NCI-H446 treated with DMSO at 0.1 percent for 48 hours (cell line): ENCODE measurements around the gene FMO1.
"Not testable (repeated sequence)": the region's sequence is repeated elsewhere in the genome, so short reads cannot be mapped to it uniquely, and the experiment has no call there.

Experiments
- DNase-seq: peaks from one replicate; lab custom pipeline; 2025; lab: John Stamatoyannopoulos, UW

FMO1 gene

GRCh38 chr1:171236231-171236630 is 12.1 kb upstream of the FMO1 start:
- not testable (repeated sequence) for DNase-seq

DNA sequence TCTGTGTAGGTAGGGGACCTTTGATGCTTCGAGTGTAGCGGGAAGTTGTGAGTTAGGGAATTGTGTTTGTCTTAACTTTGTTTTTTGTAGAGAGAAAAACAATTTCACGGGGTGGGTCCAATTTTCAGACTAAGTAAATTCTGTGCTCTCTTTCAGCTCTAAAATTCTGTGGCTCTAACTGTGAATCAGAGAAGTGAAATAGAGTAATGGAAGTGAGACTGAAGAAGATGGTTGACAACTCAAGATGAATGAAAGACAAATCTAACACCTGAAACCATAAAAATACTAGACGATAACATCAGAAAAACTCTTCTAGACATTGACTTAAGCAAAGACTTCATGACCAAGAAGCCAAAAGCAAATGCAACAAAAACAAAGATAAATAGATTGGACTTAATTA is 4.4 kb upstream of the FMO1 start:
- no peak for DNase-seq

DNA sequence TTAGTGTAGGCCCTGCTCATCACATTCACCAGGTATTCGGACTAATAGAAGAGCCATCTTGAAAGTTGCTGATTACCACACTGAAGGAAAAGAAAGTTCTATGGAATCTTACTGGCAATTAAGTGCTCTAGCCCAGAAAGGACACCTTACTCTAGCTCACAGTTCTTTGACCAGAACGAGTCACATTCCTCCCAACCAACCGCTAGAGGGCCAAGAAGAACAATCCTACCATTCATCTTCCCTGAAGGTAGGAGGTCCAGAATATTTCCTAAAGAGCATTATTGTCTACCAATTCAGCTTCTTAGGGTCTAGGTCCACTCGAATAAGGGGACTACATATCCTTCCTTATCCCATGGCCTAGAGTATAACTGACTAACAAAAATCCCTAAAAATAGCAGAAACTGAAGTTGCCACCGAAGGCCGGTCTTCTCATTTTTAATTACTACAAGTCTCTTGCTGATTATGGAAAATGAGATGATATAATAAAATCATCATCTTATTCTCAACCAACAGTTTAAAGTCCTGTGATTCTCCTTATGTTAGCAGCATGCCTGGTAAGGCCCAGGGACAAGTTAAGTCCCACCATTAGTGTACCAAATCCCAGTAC is 2.7 kb upstream of the FMO1 start:
- DNase-seq = no peak

DNA sequence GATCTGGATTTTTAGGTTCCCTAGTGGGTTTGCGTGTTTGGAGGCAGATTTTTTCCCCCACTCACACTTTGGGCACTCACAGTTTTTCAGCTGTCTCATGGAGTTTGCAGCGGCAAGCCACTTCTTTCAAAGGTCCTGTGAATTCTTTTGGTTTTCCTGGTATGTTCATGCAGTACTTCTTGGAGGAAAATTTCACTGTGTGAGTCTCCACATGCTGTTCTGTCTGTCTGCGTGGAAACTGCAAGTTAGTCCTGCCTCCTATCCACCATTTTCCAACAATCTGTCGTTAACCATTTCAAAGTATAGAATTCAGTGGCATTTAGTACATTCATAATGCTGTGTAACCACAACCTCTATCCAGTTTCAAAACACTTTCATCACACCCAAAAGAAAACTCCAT is 793 bp upstream of the FMO1 start:
- DNase-seq = no peak

DNA sequence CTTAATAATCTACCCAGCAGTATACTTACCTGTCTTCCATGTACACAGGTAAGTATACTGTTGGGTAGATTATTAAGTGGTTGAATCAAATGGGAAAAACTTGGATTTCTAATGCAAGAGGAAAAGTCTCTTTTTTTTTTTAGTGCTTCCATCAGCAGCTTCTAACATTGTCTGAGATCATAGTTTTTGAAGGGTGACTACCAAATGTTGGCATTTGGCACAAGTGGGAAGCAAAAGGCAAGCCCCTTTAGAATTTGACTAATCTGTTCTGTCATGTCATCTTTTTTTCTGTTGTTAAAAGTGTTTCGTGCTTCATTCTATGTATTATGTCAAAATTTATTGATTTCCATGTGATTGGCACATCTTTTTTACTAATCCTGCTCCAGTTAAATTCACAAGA is 547 bp downstream of the FMO1 start:
- DNase-seq = no peak

- DNase-seq = no peak
Observed at GRCh38 chr1:171250263-171250662, 2.0 kb downstream of the FMO1 start.

GRCh38 chr1:171251042-171251951 is 3.0 kb downstream of the FMO1 start:
- DNase-seq = no peak

GRCh38 chr1:171251952-171252300 is 3.6 kb downstream of the FMO1 start:
- DNase-seq = no peak

- DNase-seq = no peak
Observed at GRCh38 chr1:171252482-171252881, 4.2 kb downstream of the FMO1 start.

GRCh38 chr1:171254859-171255258 is 6.6 kb downstream of the FMO1 start:
- no peak for DNase-seq

DNA sequence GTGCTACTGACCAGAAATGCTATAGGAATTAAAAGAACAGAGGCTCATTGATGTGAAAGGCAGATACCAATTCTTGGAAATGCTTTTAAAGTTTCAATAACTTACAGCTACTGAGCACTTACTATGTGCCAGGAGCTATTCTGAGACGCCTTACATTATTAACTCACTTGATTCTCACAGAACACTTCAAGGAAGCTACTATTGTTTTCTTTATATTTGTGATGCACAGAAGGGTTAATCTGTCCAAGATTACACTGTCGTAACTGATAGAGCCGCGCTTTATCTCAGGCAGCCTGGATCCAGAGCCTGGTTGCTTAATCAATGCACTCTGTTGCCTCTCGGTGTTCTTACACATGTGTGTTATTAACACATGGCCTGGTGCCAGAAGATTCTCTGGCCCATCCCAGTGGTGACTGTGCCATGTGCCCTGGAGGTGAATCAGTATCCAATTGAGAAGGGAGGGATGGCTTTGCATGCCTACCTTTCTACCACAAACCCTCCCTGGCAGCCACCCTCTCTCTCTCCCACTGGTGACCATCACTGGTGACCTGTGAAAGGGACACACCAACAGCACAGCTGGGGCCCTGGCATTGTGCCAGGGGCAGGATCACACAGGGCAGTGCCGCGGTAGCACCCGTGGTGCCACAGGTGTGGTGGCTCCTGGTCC is 8.8 kb downstream of the FMO1 start:
- DNase-seq = no peak

- DNase-seq = no peak
Observed at GRCh38 chr1:171257607-171258076, 9.3 kb downstream of the FMO1 start.

GRCh38 chr1:171258429-171258828 is 10.1 kb downstream of the FMO1 start:
- no peak for DNase-seq

GRCh38 chr1:171258943-171259342 is 10.6 kb downstream of the FMO1 start:
- DNase-seq = no peak

- no peak for DNase-seq
Observed at GRCh38 chr1:171261336-171261735, 13.0 kb downstream of the FMO1 start.

DNA sequence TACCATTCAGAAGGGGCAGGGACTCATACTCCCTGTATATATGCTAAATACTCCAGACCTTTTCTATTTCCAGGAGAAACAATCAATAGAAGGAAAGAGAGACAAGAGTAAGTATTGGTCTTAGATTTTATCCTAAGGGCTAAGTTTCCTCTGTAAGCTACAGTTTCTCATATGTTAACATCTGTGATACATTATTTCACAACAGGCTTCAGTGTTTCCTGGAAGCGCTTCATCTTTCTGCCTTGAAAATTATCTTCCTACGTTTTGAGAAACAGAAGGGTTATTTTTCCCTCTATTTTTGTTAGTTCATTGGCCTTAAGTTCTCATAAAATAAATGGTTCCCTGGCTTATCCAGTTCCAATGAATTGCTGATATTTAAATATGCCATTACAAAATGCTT is 15.6 kb downstream of the FMO1 start:
- no peak for DNase-seq

- no peak for DNase-seq
Observed at GRCh38 chr1:171265686-171266085, 17.4 kb downstream of the FMO1 start.

DNA sequence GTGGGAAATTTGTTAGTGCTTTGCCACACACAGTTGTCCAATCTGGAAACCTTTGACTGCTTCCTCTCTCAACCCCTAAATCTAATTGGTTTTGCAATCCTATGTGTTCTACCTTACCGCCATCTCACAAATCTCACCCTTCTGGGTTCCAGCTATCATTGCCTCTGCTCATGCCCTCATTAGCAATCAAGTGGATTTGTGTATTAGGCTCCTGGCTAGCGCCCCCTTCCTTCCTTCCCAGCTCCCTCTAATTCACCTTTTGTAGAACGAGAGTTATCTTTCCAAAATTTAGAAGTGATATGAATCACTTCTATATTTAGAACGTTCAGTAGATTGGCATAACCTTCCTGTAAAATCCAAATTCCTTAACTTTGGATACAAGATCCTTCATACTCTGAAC is 18.6 kb downstream of the FMO1 start:
- no peak for DNase-seq

GRCh38 chr1:171267391-171267790 is 19.1 kb downstream of the FMO1 start:
- DNase-seq = no peak

DNA sequence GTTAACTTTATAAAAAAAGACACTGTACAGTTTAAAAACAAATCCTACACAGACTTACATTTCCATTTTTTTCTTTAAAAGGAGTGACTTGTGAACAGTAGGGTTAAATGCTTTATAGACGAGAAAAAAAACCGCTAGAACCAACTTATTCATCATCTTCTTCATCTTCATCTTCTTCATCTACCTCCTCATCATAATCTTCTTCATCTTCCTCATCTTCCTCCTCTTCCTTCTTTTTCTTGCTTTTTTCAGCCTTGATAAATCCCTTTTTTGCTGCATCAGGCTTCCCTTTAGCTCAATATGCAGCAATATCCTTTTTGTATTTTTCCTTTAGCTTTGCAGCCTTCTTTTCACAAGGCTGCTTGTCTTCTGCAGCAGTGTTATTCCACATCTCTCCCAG is 22.5 kb downstream of the FMO1 start:
- DNase-seq = no peak

- no peak for DNase-seq
Observed at GRCh38 chr1:171277534-171277933, 29.2 kb downstream of the FMO1 start.

- no peak for DNase-seq
Observed at GRCh38 chr1:171279234-171279633, 30.9 kb downstream of the FMO1 start.

GRCh38 chr1:171279678-171280077 is 31.4 kb downstream of the FMO1 start:
- no peak for DNase-seq
